ENCODE measurements around the gene TRPC4AP. TPM values are rescaled to one million over a fixed set of nuclear protein-coding genes. Genes with fewer than 3 reads are reported as not detected.
"Not testable (repeated sequence)": the region's sequence is repeated elsewhere in the genome, so short reads cannot be mapped to it uniquely, and the experiment has no call there.

The TRPC4AP gene
- total RNA-seq, 2 donors from 2014 or later: 65.4 to 76.6 TPM

DNA sequence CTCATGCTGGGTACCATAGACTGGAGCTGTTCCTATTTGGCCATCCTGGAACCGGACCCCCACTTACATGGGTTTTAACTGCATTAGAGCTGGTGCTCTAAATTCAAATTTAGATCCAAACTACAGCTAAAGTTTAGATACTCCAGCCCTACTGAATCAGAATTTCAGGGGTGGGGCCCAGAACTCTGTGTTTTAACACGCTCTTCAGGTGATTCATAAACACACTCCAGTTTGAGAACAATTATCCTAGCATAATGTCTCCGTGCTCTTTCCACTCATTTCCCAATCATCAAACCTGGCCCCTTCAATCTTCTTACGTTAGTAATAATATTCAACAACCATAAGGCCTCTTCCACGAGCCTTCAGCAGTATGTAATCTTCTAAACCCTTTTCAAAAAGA lies 15.3 kb downstream of the TRPC4AP start:
- TF ChIP-seq POLR2AphosphoS5 (IDR thresholded peaks at IDR 0.05) (no peak), POLR2A (IDR thresholded peaks at IDR 0.05) (no peak)
- TF ChIP-seq, protein P1, sequence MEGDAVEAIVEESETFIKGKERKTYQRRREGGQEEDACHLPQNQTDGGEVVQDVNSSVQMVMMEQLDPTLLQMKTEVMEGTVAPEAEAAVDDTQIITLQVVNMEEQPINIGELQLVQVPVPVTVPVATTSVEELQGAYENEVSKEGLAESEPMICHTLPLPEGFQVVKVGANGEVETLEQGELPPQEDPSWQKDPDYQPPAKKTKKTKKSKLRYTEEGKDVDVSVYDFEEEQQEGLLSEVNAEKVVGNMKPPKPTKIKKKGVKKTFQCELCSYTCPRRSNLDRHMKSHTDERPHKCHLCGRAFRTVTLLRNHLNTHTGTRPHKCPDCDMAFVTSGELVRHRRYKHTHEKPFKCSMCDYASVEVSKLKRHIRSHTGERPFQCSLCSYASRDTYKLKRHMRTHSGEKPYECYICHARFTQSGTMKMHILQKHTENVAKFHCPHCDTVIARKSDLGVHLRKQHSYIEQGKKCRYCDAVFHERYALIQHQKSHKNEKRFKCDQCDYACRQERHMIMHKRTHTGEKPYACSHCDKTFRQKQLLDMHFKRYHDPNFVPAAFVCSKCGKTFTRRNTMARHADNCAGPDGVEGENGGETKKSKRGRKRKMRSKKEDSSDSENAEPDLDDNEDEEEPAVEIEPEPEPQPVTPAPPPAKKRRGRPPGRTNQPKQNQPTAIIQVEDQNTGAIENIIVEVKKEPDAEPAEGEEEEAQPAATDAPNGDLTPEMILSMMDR (IDR thresholded peaks at IDR 0.05): no peak
- Histone ChIP-seq H3K9me3 (no peaks in the 10 kb centered on the region), H3K27ac (no peak overlapping the region), H3K36me3 (peaks cover 0 to 7% of the 10 kb centered on the region in 2 donors), H3K27me3 (replicated peaks; ENCODE audit: insufficient read depth) (no peaks in the 10 kb centered on the region), H3K4me1 (replicated peaks) (no peaks in the 10 kb centered on the region), H3K4me3 (no peak overlapping the region)
- 100% methylated on average over 4 of the region's 5 CpGs for WGBS
- intact Hi-C loops (cut with DNase I): no loop called here
- DNase-seq (ENCODE audit: low spot score): no peak

GRCh38 chr20:35071436-35072153 lies 21.0 kb downstream of the TRPC4AP start:
- DNase-seq (ENCODE audit: low spot score); H3K36me3 ChIP-seq; H3K4me1 ChIP-seq (replicated peaks); H3K27ac ChIP-seq; H3K9me3 ChIP-seq; intact Hi-C loops (cut with DNase I); H3K27me3 ChIP-seq (replicated peaks; ENCODE audit: insufficient read depth); H3K4me3 ChIP-seq: not testable (repeated sequence)
- 91% methylated on average over 8 of the region's 8 CpGs for WGBS

GRCh38 chr20:35066194-35066593 lies 26.4 kb downstream of the TRPC4AP start:
- Histone ChIP-seq H3K9me3 (no peaks in the 10 kb centered on the region), H3K36me3 (no peaks in the 10 kb centered on the region), H3K27ac (no peak overlapping the region), H3K27me3 (replicated peaks; ENCODE audit: insufficient read depth) (no peaks in the 10 kb centered on the region), H3K4me3 (no peak overlapping the region), H3K4me1 (replicated peaks) (no peaks in the 10 kb centered on the region)
- WGBS: 93% methylated on average over 6 of the region's 6 CpGs
- no peak for DNase-seq (ENCODE audit: low spot score)
- intact Hi-C loops (cut with DNase I): no loop called here
- TF ChIP-seq POLR2AphosphoS5 (IDR thresholded peaks at IDR 0.05) (no peak), POLR2A (IDR thresholded peaks at IDR 0.05) (no peak)
- TF ChIP-seq, protein P1 (IDR thresholded peaks at IDR 0.05): no peak

DNA sequence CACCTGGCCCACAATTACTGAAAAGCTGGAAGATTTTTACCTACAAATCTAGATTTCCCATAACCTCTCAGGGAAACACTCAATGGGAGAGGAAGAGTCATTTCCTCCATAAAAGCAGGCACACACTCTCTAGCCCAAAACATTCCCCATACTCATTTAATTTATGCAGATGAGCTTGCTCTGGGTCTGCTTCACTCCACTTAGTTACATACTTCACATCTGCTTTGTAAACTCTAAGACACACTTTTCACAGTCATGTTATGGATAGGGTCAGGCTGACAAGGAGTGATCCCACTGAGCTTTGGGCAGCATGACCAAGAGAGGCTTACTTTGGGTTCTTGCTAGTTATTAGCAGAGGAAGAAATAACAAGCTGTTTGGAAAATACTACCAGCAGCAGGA lies 27.4 kb downstream of the TRPC4AP start:
- intact Hi-C loops (cut with DNase I): no loop called here
- TF ChIP-seq POLR2AphosphoS5 (IDR thresholded peaks at IDR 0.05) (no peak), POLR2A (IDR thresholded peaks at IDR 0.05) (no peak)
- TF ChIP-seq, protein P1 (IDR thresholded peaks at IDR 0.05): no peak
- H3K9me3 ChIP-seq: no peaks in the 10 kb centered on the region
- no peak for DNase-seq (ENCODE audit: low spot score)
- H3K27me3 ChIP-seq (replicated peaks; ENCODE audit: insufficient read depth): no peaks in the 10 kb centered on the region
- H3K4me3 ChIP-seq: no peak overlapping the region
- no peaks in the 10 kb centered on the region for H3K4me1 ChIP-seq (replicated peaks)
- H3K27ac ChIP-seq: no peak overlapping the region
- H3K36me3 ChIP-seq: no peaks in the 10 kb centered on the region

DNA sequence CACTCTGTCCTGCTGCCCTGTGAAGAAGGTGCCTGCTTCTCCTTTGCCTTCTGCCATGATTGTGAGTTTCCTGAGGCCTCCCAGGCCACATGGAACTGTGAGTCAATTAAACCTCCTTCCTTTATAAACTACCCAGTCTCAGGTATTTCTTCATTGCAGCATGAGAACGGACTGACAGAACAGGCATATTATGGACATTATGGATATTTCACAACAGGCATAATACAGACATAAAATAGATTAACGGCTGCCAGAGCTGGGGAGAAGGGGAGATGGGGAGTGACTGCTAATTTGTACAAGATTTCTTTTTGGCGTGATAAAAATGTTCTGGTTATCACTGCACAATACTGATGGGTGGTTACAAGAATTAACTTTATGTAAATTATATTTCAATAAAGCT lies 29.4 kb downstream of the TRPC4AP start:
- WGBS: 87% methylated on average over 3 of the region's 3 CpGs
- intact Hi-C loops (cut with DNase I): no loop called here
- no peaks in the 10 kb centered on the region for H3K4me1 ChIP-seq (replicated peaks)
- no peak overlapping the region for H3K27ac ChIP-seq
- no peak for TF ChIP-seq POLR2AphosphoS5 (IDR thresholded peaks at IDR 0.05)
- TF ChIP-seq, protein P1 (IDR thresholded peaks at IDR 0.05): no peak
- no peak for TF ChIP-seq POLR2A (IDR thresholded peaks at IDR 0.05)
- no peaks in the 10 kb centered on the region for H3K27me3 ChIP-seq (replicated peaks; ENCODE audit: insufficient read depth)
- DNase-seq (ENCODE audit: low spot score): no peak
- H3K9me3 ChIP-seq: no peaks in the 10 kb centered on the region
- H3K4me3 ChIP-seq: no peak overlapping the region
- no peaks in the 10 kb centered on the region for H3K36me3 ChIP-seq

All from prostate gland (tissue), 2 donors.